Ectodermal cell (in vitro differentiated cells): ENCODE results near the gene RMI1.
A peak's percentile ranks its signal among the peaks of the same experiment; 100 is the strongest.

Source experiments
- H3K27ac ChIP-seq: 2 replicates; pipeline ENCODE4 v1.7.0; 2013; ENCODE audit warnings: mild to moderate bottlenecking, low read depth, low read length; ENCODE audit not compliant: insufficient read depth, poor library complexity, severe bottlenecking
- H3K27me3 ChIP-seq: 2 replicates; pipeline ENCODE4 v1.7.0; 2013; ENCODE audit warnings: mild to moderate bottlenecking, low read length; ENCODE audit not compliant: insufficient read depth, control insufficient read depth, poor library complexity, severe bottlenecking
- H3K36me3 ChIP-seq: one replicate; pipeline ENCODE4 v1.7.0; 2013; ENCODE audit warnings: low read length; ENCODE audit not compliant: control insufficient read depth, insufficient read depth
- H3K4me1 ChIP-seq: one replicate; pipeline ENCODE4 v1.7.0; 2013; ENCODE audit warnings: low read length; ENCODE audit not compliant: control insufficient read depth, insufficient read depth
- H3K4me3 ChIP-seq: 2 replicates; pipeline ENCODE4 v1.7.0; 2013; ENCODE audit warnings: low read depth, low read length, control low read depth; ENCODE audit not compliant: insufficient read depth
- H3K9me3 ChIP-seq: 2 replicates; pipeline ENCODE4 v1.7.0; 2013; ENCODE audit warnings: mild to moderate bottlenecking, low read length, moderate library complexity; ENCODE audit not compliant: control insufficient read depth
- WGBS, 2 experiments: methylation state at CpG; one replicate each; pipeline ENCODE4 v1.1.7; 2013; ENCODE audit warnings: missing lambda C conversion rate in 2 of 2; 5-methylcytosine and 5-hydroxymethylcytosine counted together

The RMI1 gene

DNA sequence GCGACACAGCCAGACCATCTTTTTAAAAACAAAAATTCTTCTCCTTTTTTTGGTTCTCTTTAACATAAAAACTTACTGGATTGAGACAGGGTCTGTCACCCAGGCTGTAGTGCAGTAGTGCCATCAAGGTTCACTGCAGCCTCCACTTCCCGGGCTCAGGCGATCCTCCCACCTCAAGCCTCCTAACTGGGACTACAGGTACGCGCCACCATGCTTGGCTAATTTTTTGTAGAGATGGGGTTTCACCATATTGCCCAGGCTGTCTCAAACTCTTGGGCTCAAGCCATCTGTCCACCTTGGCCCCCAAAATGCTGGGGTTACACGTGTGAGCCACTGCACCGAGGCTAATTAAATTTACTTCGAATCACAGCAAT lies 14.4 kb upstream of the RMI1 start:
- no peaks in the 10 kb centered on the region for H3K4me1 ChIP-seq
- 93 to 95% methylated on average over 8 of the region's 8 CpGs for WGBS, 2 experiments

GRCh38 chr9:83967073-83967472 lies 13.5 kb upstream of the RMI1 start:
- H3K9me3 ChIP-seq: no peaks in the 10 kb centered on the region
- H3K4me3 ChIP-seq: no peak overlapping the region
- H3K27me3 ChIP-seq: no peaks in the 10 kb centered on the region
- WGBS, 2 experiments: 94 to 97% methylated on average over 1 of the region's 1 CpG
- no peaks in the 10 kb centered on the region for H3K4me1 ChIP-seq
- no peak overlapping the region for H3K27ac ChIP-seq
- H3K36me3 ChIP-seq: peaks cover 32% of the 10 kb centered on the region

More for the DNA sequence above, 14.4 kb upstream of the RMI1 start:
- no peaks in the 10 kb centered on the region for H3K27me3 ChIP-seq
- H3K9me3 ChIP-seq: no peaks in the 10 kb centered on the region
- H3K27ac ChIP-seq: no peak overlapping the region
- peaks cover 24% of the 10 kb centered on the region for H3K36me3 ChIP-seq
- no peak overlapping the region for H3K4me3 ChIP-seq

DNA sequence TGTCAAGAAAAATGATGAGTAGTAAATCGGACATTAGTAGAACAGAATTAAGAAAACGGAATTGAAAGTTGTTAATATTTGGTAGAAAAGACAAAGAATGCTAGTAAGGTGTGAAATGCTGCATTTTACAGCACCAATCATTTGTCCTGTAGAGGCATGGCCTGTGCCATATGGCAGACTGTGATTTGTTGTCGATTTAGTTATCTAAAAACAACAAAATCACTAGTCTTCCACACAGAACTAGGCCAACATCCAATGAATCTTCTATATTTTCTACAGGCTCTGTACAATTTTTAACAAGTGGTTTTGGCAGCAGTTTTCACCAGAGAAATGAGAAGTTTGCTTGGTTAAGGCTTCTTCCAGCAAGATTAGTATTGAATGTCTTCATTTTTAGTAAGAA lies 11.0 kb upstream of the RMI1 start:
- peaks cover 52% of the 10 kb centered on the region for H3K36me3 ChIP-seq
- 91 to 97% methylated on average over 3 of the region's 3 CpGs for WGBS, 2 experiments

DNA sequence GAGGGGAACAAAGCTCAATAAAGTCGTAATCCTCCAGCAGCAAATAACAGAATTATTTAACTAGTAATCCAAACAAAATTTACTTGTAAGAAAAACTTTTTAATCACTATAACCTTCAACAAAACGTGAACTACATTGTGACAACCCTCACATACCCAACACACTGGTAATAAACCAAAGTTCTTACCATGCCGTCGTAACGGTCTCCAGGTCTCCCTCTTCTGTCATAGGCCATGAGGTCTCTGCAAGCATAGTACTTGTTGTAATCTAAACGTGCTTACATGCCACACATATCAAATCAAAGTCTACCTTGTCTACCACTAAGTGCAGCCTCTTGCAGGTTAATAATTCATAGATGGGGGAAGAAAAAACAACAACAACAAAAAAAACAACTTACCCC lies 9.1 kb upstream of the RMI1 start:
- H3K4me3 ChIP-seq: no peak overlapping the region
- WGBS, 2 experiments: 91 to 95% methylated on average over 6 of the region's 6 CpGs
- peaks cover 2% of the 10 kb centered on the region for H3K4me1 ChIP-seq
- H3K27me3 ChIP-seq: no peaks in the 10 kb centered on the region
- H3K36me3 ChIP-seq: peaks cover 68% of the 10 kb centered on the region
- no peaks in the 10 kb centered on the region for H3K9me3 ChIP-seq
- H3K27ac ChIP-seq: no peak overlapping the region

More for the DNA sequence above, 11.0 kb upstream of the RMI1 start:
- Histone ChIP-seq H3K9me3 (no peaks in the 10 kb centered on the region), H3K27me3 (no peaks in the 10 kb centered on the region), H3K27ac (no peak overlapping the region), H3K4me3 (no peak overlapping the region), H3K4me1 (no peaks in the 10 kb centered on the region)

- no peaks in the 10 kb centered on the region for H3K27me3 ChIP-seq
- H3K4me3 ChIP-seq: no peak overlapping the region
- no peak overlapping the region for H3K27ac ChIP-seq
- H3K36me3 ChIP-seq: peaks cover 72% of the 10 kb centered on the region
- H3K9me3 ChIP-seq: no peaks in the 10 kb centered on the region
- peaks cover 8% of the 10 kb centered on the region for H3K4me1 ChIP-seq
- WGBS, 2 experiments: 96 to 100% methylated on average over 2 of the region's 2 CpGs
These were observed 8.3 kb upstream of the RMI1 start for GRCh38 chr9:83972286-83972685.

GRCh38 chr9:83975300-83975699 lies 5.3 kb upstream of the RMI1 start:
- Histone ChIP-seq H3K9me3 (no peaks in the 10 kb centered on the region), H3K27me3 (no peaks in the 10 kb centered on the region), H3K4me1 (peaks cover 10% of the 10 kb centered on the region), H3K36me3 (peaks cover 57% of the 10 kb centered on the region), H3K4me3 (no peak overlapping the region), H3K27ac (no peak overlapping the region)
- 93 to 97% methylated on average over 11 to 12 of the region's 12 CpGs for WGBS, 2 experiments

GRCh38 chr9:83976372-83976771 lies 4.2 kb upstream of the RMI1 start:
- Histone ChIP-seq H3K27me3 (no peaks in the 10 kb centered on the region), H3K4me1 (peaks cover 10% of the 10 kb centered on the region), H3K4me3 (no peak overlapping the region), H3K9me3 (no peaks in the 10 kb centered on the region), H3K36me3 (peaks cover 47% of the 10 kb centered on the region), H3K27ac (no peak overlapping the region)
- WGBS, 2 experiments: 91 to 95% methylated on average over 1 to 2 of the region's 2 CpGs

DNA sequence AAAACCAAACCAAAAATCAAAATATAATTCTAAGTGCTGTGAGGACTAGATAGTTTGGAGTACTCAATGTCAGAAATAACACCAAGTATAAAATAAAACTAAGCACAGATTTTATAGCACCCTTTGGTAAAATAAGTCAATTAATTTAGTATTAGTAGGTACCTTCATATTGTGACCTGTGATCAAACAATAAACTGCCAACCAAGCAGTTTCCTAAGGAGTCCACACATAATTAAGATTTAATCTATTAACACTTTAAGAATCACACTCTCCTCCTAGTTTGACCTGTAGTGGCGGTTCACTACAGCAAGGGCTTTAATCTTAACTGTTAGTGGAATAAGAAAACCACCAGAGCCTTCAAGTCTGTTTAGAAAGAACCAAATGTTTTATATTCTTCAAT lies 3.4 kb upstream of the RMI1 start:
- H3K4me1 ChIP-seq: peaks cover 10% of the 10 kb centered on the region
- no peaks in the 10 kb centered on the region for H3K27me3 ChIP-seq
- no peak overlapping the region for H3K27ac ChIP-seq
- peak overlapping the region; percentile 80 for H3K4me3 ChIP-seq
- H3K9me3 ChIP-seq: no peaks in the 10 kb centered on the region
- peaks cover 39% of the 10 kb centered on the region for H3K36me3 ChIP-seq
- WGBS, 2 experiments: 83 to 100% methylated on average over 1 of the region's 1 CpG

- 0% methylated on average over 50 to 55 of the region's 55 CpGs for WGBS, 2 experiments
- peak overlapping the region; percentile 98 for H3K27ac ChIP-seq
- no peaks in the 10 kb centered on the region for H3K27me3 ChIP-seq
- H3K4me1 ChIP-seq: peaks cover 10% of the 10 kb centered on the region
- peak overlapping the region; percentile 80 for H3K4me3 ChIP-seq
- no peaks in the 10 kb centered on the region for H3K9me3 ChIP-seq
- peaks cover 24% of the 10 kb centered on the region for H3K36me3 ChIP-seq
These were observed 1.4 kb upstream of the RMI1 start for GRCh38 chr9:83978992-83979811.

DNA sequence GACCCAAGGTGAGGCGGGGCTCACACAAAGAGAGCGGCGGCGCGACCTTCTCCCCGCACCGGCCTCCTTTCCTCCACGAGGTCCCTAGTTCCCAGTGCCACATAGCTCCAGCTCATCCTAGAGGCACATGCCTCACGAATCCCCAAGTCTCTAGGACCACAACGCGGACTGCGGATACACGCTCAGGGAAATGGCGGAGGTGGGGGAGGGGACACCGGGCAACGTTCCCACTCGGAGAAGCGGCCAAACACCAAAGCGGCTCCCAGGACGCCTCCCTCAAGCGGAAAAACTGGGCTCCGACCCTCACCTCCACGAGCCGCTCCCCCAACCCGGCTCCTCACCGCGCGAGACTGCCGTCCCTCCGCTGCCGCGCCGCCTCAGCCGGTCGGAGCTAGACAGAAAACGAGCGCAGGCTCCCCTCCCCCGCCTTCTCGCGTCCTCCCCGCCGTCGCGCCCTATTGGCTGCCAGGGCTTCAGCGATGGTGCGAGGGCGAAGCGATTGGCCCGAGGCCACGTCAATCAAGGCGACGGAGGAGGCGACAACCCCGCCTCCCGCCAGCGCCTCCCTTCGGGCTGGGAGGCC lies 702 bp upstream of the RMI1 start, which contains the start of gene HNRNPK:
TSS of gene HNRNPK (minus strand) at position 404 of the 583 bp plus-strand sequence. CDS start 1,963 bp downstream, outside the sequence.
- Histone ChIP-seq H3K36me3 (peaks cover 17% of the 10 kb centered on the region), H3K27me3 (no peaks in the 10 kb centered on the region), H3K4me3 (peak within 1 kb of the TSS; percentile 80), H3K27ac (peak within 1 kb of the TSS; percentile 98), H3K9me3 (no peaks in the 10 kb centered on the region), H3K4me1 (peaks cover 10% of the 10 kb centered on the region)
- WGBS, 2 experiments: 0% methylated on average over 57 of the region's 57 CpGs
